Stimulated activated CD8-positive, alpha-beta memory T cell treated with anti-CD3 and anti-CD28 coated beads, Interleukin-12 subunit alpha, Interleukin-12 subunit beta, amount 100 ng/mL, for 4 hours (primary cell): ENCODE results near the gene FARP1.

Source experiments
- DNase-seq: peaks from one replicate; pipeline ENCODE4 v3.0.0-alpha.2; 2020; ENCODE audit warnings: low read depth

The FARP1 gene

DNA sequence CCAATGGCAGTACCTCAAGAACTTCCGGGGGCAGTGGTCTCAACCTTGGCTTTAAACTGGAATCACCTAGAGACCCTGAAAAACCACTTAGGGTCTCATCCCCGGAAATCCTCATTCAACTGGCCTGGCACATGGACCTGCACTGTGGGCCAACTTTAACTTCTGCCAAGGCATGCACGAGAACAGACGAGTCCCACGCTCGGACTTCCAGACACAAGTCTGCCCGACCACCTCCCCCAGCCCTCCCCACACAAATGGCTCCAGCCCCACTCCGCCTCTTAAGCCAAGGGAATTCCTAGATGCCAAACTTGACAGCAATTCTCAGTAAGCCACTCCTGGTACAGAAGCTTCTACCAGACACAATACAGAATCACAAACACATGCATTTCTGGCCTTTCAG lies 320.1 kb downstream of the FARP1 start:
- no peak for DNase-seq

DNA sequence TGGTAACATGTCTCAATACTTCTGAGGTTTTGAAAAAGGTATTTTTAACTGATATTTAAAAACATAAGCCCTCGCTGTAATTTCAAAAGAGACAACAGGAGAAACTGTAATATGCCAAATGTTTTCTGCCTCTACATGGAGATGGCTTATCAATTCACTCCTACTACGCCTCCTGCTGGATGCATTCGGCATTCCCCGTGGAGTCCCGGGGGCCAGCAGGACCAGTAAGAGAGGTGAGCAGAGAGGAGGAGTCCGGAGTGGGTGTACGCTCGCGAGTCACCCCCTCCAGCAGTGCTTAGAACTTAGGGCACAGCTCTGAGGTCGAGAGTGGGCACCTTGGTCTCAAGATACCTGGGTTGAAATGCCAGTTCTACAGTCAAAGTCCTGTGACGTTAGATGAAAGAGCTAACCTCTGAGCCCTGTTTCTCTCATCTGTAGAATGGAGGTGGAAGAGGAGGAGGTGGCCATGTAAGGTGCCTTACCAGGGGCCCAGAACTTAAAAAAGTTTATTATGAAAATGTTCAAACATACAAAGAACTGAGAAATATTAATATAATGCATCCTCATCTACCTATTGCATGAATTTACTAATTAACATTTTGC lies 323.8 kb downstream of the FARP1 start:
- no peak for DNase-seq

DNA sequence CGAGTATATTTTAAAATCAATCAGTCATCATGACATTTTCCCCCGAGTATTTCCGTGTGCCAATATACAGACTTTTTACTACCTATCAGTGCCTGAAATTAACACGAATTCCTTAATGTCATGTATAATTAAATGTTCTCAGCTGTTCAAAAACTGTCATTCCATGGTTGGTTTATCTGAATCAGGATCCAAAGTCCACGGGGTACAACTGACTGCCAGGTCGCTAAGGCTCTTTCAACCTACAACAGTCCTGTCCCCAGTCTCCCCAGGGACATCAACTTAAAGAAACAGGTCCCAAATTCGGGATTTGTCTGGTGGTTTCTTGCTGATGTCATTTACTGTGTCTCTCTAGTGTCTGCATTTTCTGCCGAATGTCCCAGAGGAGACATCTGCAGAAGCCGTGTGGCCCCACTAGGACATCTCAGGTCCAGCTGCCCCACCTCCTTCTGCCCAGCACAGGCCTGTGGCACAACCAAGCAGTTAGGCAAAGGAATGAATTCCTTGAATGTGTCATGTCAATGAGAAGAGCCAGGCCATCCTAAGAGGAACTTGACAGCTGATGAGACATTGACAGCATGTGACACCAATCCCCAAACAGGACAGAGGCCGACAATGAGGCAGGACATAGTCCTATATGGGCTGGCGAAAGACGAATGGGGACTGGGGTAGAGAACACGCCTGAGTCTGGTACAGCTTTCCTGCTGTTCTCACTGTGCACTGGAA lies 324.5 kb downstream of the FARP1 start:
- no peak for DNase-seq

DNA sequence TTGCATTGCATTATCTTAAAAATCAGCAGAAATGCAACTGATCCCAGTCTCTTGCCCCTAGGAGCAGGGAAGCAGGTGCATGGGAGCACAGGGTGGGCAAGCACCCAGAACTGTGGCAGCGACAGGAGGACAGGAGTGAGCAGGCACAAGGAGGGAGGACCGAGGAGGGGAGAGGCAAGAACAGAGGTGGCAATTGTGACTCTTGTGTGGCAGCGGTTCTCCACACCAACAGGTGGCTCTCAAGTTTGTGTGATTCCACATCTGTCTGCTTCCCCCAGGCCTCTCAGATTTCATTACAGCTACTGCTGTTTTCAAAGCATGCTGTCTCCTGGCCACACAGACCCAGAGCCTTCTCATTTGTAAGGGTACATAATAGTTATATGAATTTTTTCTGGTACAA lies 325.5 kb downstream of the FARP1 start:
- no peak for DNase-seq

DNA sequence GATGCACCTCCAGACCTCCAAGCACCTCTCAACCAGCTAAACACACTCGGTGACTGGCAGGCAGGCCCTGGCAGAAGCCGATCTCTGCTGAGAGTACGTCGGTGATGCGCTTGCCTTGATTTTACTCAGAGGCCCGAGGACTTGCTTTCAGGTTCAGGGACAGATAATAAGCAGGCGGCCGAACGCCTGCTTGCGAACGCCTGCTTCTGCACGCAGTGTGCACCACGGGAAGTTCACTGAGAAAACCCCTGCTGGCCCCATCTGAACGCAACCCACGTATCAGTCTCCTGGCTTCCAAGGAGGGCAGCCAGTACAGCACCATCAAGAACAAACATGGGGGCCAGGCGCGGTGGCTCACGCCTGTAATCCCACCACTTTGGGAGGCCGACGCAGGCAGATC lies 326.0 kb downstream of the FARP1 start:
- no peak for DNase-seq

DNA sequence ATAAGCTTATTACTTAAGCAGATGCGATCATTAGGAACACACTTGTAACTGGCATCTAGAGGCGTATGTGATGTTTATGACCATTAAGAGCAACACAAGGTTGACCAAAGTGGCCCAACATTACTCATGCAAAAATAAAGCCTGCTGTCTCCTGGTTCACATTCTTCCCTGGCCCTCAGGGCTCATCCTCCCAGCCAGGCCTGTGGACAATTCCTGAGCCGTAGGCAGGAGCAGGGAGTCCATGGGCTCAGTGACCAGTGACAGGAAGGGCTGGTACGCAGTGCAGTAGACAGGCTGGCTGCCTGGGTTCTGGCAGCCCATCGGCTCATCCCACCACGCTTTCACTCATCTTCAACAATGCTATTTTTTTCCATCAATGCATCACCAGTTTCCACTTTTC lies 328.0 kb downstream of the FARP1 start:
- no peak for DNase-seq

DNA sequence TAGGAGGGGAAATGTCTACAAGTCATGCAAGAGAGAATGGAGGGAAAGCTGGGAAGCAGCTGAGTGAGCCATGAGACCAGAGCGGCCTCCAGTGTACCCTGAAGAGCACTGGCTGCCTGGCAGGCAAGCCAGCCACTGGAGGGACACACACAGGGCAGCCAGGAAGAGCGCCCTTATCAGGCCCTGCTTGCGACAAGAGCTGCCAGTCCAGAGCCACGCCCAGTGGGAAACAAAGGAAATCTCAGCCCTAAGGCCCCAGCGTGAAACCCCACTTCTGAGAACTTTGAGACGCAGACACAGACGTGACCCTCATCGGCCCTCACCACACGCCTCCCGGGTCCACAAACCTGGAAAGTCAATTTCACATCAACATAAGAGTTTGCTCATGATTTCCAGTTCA lies 329.0 kb downstream of the FARP1 start:
- no peak for DNase-seq

DNA sequence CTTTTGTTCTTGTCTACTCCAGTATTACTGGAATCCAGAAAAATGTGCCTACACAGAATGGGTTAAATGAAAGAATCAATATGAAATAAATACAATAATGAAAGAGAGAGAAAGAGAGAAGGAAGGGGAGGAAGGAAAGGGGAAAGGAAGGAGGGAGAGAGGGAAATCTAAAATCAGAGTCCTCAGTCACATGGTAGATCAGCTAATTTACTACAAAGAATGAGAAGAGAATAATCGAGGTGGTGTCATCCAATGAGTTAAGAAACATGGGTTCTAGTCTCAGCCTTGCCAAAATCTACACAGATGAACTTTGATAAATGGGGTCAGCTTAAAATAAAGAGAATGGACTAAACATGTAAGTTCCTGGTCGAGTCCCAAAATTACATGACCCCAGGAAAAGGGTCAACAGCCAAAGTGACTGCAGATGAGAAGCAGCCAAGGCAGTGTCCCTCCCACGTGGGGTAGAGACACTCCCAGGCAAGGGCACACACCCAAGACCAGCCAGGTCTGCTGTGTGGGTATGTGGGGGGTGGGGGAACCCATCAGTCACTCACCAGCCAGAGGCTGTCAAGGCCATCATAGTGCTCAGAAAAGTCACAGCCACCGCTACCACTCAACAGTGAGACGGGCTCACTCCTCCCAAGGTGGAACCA lies 330.4 kb downstream of the FARP1 start:
- no peak for DNase-seq

DNA sequence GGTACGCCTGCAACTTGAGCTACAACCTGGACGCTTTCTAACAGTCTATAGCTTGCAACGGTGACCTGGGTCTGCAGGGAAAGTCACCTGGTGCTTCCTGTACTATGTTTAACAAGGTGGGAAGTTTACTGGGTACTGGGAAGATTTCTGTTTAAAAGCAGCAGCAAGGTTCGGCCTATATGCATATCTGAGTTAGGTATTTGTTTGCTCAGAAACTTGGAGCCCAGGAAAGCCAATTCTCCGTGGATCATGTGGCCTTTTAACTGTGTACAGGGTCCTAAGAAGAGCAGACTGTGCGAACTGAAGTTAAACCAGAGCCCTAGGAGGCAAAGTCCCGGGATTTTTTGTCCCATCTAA lies 330.9 kb downstream of the FARP1 start:
- no peak for DNase-seq

DNA sequence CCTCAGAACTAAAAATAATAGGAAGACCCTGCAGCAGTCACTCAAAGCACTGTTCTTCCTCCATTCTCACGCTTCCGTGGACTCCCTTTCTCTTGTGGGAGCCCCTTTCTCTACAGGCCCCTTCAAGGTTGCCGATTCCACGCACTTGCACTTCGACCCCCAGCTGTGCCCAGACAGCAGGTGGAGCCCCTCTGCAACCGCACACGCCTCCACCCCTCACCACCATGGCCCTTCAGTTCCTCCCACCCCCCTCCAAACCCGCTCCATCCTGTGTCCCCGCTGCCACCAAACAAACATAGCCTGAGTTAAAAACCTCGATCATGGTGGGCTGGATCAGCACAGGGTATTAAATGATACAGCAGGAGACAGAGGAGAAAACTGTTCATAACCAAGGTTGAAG lies 331.4 kb downstream of the FARP1 start:
- DNase-seq, result no peak

DNA sequence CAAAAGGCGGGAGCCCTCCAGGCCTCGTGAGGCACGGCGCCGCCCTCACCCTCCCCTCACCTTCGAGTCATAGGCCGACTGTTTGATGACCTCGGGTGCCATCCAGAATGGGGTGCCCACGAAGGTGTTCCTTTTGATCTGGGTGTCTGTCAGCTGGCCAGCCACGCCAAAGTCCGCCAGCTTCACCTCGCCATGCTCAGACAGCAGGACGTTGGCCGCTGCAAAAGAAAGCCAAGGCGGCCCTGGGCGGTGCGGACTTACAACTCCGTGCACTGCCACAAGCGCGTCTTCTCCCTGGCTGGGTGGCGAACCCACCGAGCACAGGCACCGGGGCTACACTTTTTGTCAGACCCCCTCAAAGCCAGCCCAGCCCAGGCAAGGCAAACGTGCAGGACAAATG lies 331.9 kb downstream of the FARP1 start:
- no peak for DNase-seq

DNA sequence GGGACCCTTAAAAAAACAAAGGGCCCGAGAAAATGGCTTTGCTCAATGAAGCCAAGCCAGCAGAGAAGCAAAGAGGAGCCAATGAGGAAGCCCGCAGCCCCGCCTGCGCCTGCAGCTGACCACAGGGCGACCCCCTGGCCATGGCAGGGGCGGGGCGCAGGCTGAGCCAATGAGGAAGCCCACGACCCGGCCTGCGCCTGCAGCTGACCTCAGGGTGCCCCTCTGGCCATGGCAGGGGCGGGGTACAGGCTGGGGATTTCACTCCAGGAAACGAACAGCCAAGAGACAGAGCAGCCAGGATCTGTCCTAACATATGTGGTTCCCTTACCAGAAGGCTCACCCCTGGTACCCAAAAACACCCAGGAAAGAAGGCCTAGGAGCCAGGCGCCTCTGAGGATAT lies 332.6 kb downstream of the FARP1 start:
- DNase-seq, result no peak

DNA sequence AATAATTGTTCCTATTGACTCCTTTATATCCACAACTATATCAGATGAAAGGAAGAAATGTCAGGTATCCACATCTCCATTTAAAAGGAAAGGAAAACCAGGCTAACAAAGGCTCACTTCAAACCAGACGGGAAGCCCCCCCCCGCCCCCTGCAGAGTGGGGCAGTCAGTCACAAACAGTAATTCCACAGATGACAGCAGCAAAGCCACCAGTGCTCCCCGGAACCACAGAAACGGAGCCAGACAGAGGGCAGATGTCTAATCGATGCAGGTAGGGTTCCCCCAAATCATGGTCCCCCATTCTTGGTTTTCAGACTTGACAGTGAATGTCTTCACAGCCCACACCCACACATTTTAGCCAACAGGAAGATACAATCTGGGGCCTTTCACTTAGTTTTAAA lies 333.2 kb downstream of the FARP1 start:
- peak; percentile 50 for DNase-seq

DNA sequence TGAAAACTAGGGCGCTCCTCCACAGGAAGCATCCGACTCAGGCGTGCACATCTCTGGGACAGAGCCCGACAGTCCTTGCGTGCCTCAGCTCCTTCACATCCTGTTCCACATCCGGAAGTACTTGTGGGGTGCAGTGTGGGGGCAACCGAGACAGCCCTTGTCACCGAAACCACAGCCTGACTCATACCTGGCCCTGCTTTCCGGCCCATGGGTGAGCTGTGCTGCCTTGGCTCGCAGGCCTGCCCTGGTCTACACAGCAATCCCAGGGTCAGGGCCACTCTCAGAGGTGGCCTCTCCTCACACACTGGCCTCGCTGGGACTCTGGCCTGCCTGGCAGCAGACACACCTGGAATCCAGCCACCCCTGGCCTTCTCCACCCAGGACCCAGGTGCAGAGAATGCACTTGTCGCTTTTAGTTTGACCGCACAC lies 333.7 kb downstream of the FARP1 start:
- DNase-seq, result peak; percentile 78

DNA sequence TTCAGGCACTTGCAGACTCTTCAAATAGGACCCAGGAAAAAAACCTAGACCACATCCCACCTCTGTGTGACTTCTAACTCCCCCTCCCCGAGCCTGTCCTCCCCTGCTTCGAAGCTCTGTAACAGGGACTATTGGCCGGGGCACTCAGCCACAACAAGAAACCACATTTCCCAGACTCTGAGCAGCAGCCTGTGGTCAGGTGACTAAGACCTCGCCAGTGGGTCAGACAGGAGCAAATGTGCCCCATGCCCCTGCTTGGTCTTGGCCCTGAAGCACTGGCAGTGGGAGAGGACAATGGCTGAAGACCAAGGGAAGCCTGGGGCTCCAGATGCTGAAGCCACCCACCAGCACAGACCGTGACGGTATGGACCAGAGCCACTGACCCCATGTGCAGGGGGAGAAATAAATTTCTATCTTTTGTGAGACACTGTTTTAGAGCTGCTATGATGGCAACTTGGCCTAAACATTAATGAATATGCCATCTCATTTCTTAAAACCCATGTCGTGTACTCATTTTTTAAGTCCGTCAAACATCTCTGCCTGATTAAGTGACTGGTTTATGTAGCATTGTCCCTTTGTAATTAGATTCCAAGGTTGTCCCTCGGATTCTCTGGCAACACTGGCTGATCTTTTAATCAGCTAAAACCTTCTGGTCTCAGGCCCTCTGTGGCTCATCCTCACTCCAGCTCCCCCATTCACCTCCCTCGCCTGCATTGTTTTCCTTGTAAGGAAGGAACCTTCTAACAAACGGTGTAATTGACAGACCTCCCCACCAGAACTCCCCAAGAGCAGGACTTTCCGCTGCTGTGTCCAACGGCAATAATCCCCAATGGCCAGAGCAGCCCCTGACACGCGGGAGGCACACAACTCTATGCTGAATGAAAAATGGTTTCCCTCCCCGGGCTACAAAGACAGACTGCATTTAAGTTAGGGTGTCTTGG lies 335.6 kb downstream of the FARP1 start:
- peak; percentile 17 for DNase-seq

DNA sequence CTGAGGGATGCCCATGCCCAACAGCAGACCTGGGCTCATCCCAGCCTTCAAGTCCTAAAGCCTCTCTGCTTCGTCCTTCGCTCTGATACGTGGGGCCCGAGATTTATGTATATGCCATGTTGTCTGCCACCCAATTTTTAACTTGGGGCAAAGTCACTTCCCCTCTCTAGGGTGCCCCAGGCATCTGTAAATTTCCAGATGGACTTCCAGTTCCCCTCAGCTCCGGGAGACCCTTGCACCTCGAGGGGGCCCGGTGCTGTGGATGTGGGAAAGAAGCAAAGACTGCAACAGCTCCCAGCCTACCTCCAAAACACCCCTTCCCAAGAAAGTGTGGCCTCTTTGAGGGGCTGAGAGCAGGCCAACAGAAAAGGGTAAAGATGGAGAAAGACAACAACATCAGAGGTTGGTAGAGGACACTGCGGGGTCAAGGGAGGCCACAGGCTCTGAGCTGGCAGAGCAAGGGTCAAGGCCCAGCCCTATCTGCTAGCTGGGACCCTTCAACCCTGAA lies 336.7 kb downstream of the FARP1 start:
- DNase-seq, result no peak

DNA sequence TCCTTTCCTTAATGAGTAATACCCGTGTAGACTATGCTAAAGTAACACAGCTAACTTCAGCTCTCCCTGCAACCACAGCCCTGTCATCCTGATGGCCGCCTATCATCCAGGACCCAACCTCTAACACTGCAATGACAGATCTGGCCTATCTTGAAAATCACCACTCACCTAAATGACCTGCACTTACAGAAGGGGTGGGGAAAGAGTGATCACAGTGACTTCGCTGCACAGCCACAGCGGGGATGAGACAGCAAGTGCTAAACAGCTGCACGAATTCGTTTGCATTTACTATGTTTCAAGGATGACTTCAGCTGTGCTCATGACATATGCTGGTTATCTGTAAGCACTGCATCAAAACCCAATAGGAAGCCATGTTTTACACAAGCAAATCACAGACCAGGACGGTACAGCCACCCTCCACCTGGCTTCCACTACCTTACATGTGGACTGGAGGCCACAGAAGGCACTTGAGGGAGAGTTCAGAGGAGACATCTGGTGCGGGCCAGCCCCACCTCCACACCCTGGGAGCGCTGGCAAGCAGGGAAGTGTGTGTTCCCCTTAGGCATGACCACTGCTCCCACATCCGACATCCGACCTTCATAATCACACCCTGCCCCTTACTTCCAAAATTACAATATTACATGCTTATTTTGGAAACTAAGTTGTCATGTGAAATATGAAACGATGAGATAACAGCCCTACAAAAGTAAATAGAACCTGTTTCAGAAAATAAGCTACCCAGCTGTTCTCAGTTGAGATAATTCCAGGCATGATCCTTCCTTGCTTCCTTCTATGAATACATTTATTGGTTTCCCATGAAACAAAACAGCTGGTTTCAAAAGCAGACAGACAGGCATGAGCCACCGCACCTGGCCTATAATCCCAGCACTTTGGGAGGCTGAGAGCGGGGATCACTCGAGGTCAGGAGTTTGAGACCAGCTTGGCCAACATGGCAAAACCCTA lies 338.3 kb downstream of the FARP1 start:
- no peak for DNase-seq

DNA sequence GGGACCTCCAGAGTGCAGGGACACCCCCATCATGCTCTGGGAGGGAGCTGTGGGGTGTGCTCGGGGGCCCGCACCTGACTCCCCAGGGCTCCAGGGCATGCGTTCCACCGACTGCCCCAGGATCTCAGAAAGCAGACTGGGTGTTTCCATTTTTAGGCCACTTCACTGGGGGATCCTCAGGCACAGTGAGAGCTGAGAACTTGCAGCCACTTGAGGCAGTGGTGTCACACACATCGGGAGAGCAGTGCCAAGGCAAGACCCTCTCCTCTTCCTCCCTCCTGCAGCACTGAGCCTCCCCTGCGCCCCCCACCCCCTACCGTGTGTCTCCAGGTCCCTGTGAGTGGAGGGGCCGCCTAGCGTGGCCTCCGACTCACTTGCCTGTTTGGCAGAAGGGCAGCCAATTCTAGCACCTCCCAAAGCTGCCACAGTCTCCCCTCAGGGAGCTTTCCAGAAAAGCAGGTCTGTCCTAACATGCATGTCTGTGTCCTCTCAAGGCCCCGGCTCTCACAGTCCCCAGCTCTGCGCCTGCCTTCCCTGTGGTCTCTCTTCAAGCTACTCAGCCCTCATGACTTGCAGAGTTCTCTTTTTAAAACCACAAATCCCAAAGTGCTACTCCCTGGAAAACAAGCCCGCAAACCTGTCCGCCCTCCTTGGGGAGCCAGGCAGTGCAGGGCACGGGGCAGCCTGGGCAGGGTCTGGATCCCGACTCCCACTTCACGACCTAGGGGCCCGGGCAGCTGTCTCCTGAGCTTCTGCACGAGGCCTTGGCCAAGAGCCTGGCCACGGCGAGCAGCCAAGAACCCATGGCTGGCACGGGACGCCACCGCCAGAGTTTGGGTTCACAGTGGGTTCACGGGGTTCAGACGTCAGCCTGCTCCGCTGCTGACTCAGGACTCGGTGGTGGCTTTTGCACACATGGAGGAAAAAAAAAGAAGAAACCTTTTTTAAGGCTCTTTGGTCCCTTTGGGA lies 339.9 kb downstream of the FARP1 start:
- no peak for DNase-seq

DNA sequence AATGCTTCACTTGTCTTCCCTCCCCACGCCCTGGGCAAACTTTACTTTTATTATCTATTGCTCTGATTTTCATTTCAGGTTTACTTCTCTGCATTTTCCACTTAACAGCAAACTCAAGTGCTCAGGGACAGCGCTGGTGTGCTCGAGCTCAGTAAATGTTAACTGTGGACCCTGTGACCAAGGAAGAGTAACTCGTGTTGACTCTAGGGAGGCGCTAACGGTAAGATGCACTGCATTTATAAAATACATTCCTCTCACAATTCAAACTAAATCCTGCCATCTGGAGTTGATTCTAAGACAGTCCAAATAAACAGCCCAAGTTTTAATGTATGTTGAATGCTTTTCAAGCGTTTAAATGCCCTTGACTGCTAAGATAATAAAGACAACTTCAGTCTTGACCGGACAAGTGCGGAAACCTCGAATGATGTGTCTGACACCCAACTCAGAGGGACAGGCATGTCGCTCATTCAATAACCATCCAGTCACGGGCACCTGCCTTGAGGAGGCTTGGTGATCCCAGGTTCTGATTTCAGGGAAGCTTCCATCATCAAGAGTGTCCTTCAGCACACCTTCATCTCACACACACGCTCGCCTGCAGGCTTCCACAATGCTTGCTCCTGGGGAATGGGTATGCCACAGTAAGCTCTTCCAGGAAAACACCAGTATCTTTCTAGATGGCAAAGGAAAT lies 340.9 kb downstream of the FARP1 start:
- no peak for DNase-seq
